NCI-H146 (cell line): ENCODE measurements around the gene RAPGEF1.
A peak's percentile ranks its signal among the peaks of the same experiment; 100 is the strongest.

Experiments
- DNase-seq: peaks from one replicate; lab custom pipeline; 2025; lab: John Stamatoyannopoulos, UW

RAPGEF1 gene

DNA sequence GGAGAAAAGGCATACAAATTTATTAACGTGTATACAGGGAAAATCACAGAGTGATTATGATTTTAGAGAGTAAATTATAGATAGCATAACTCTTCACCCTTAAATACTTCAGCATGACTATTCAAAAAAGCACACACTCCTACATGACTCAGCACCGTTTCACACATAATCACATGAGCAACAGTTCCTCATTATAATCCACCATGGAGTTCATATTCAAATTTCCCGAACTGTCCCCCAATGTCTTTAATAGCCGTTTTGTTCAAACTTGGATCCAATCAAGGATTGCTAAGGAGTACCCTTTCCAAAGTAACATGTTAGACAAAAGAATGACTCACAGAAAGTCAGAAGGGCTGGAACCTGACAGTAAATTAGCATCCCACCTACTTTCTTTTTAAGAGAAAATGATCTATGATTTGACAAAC, 32.1 kb downstream of the RAPGEF1 start:
- DNase-seq: no peak

DNA sequence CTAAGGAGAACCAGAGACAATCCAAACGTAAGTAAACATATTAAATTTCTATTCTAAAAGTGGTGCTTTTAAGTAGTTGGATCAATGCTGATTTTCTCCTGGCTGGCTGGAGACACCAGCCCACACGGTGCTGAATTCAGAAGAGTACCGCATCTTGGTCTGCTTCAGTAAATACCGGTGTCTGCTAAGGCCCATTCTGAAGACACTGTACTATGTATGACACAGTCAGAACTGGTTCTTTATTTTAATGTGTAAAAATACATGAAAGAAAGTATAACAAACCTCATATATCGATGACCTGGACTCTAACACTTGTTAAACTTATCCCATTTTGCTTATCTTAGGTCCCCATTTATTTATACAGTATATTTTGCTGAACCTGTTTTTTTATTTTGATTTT, 32.8 kb downstream of the RAPGEF1 start:
- no peak for DNase-seq

DNA sequence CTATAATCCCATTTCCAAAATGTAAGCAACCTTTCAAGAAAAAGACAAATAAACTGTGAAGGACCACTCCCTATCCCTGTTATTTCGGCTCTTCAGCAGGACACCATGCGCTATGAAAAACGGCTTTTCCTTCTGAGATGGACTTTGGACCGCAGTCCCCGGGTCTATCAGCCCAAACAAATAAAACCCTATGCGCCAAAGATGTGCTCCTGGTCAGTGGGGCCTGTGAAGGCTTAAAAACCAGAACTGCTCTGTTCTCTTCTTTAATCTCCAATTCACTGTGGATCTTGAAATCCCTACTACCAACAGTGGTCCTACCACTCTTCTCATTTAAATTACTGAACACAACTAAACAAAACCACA, 33.3 kb downstream of the RAPGEF1 start:
- peak; percentile 1 for DNase-seq

DNA sequence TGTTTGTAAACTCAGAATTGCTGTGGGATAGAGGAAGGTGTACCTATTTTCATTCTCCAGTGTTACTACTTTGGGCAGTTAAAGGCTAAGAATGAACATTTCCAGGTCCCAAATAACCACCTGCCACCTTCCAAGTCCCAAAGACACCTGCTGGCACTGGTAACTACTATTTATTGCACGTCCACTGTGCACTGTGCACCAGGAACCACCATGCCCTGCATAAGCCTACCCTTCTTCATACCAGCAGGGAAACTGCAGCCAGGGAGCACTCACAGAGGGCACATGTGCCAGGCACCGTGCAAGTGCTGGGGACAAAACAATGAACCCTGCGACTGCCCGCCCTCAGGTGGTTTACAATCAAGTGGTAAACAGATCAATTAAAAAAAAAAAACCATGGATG, 34.9 kb downstream of the RAPGEF1 start:
- DNase-seq: no peak

DNA sequence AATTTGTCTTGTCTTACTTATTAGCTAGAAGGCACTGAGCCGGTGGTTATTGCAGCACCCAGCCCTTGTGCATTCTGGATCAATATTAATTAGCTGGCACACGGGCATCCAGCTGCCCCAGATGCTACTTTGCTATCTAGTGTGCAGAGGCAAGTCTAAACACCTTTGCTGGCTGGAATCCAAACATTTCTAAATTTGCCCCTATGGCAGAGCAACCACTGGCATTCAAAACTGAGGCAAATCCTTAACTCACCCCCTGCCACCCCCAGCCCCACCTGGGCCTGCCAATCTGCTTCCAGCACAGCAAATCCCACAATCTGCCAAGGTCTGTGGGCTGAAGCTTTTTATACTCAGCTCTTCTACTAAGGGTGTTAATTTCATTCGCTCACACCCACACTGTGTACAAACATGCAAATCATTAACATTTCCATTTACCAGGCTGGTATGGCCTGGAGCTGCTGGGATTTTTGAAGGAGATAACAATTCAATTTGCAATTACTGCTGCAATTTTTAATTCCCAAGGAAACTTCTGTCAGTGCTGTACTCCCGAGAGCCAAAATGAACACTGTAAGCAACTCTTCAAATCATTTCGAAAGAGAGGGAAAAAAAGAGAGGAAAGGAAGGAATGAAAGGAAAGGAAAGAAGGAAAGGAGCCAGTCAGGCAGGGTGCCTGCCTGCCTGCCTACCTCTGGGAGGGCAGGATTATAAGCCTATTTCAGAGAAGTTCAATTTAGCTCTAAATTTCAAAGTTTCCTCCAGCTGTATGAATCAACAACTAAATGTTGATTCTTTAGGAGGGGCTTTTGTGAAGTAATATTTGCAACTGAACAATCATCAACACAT, 35.5 kb downstream of the RAPGEF1 start:
- peak; percentile 31 for DNase-seq

DNA sequence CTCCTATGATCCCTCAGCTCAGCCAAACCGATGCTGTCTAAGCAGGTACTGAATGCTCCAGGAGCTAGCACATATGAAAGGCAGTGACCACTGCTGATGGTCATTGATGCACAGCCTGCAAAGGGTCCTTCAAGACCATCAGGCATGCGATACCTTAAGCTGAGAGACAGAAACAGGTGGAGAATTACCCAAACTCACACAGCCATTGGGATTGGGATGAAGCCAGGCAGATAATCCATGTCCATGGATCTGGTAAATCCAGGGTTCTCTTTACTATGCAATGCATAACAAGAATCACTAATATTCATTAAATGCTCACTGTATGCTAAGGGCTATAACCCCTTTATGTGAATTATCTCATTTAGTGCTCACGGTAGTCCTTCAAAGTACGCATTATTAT, 36.2 kb downstream of the RAPGEF1 start:
- no peak for DNase-seq

DNA sequence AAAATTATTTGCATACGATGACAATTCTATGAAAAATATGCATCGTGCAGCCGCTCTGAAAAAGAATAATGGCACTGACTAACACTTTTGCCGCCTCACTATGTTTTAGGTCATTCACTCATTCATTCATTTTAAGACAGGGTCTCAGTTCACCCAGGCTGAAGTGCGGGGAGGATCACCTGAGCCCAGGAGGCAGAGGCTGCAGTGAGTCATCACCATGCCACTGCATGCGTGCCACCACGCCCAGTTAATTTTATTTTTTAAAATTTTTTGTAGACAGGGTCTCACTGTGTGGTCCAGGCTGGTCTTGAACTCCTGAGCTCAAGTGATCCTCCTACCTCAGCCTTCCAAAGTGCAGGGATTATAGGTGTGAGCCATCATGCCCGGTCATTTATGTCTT, 37.0 kb downstream of the RAPGEF1 start:
- no peak for DNase-seq

GRCh38 chr9:131701789-131702337, 38.0 kb downstream of the RAPGEF1 start:
- no peak for DNase-seq

DNA sequence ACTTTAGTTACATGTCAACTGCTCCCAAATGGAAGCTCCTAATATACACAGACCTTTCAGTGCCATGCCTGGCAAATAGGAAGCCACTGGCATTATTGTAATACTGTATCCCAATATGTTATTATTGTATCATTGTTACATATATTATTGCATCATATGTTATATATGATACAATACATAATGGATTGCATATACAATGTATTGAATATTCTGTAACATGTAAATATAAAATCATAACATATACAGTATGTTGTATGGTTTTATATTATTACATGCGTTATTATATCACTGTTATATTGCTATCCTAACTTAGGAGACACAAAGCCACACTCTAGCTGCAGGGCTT, 38.5 kb downstream of the RAPGEF1 start:
- no peak for DNase-seq

DNA sequence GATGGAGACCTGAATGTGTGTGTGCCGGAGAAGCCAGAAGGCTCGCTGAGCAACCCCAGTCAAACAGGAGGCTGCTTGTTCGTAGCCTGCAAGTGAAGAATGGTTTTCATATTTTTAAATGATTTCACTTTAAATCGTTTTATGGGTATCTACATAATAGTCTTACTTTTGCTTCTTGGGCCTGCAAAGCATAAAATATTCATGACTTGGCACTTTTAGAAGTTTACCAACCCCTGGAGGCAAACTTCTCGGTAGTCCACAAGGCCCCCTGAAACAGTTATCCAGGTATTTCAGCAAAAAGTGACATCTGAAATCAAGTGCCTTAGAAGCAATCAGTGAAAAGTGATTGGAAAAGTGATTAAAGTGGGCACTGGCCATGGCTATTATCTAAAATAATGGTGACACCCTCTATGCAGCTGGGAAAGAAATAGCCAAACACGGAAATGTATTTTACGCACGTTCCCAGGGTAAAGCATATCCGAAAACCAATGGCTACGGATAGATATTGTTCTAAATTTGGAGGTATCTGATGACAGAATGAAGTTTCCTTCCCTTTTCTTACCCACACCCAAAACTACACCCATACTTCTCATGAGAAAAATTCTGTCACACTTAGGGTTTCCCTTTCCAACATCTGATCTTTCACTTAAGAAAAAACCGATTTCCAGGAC, 39.0 kb downstream of the RAPGEF1 start:
- DNase-seq: no peak

- DNase-seq: no peak
Measured at GRCh38 chr9:131700076-131700475, 39.8 kb downstream of the RAPGEF1 start.

DNA sequence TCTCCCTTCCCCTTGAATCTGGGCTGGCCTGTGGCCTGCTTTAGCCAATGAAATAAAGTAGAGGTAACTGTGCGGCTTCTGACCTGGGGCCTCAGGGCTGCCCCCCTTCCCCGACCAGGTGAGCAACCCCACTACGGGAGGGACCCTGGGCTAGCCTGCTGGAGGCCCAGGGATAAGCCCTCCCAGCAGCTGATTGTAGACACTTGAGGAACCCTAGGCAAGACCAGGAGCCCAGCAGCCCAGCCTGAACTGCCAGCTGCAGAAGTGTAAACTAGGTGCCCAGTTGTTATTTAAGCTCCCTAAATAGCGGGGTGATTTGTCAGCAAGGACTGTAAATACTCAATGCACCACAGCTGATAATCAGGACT, 41.3 kb downstream of the RAPGEF1 start:
- DNase-seq: no peak

- DNase-seq: no peak
Measured at GRCh38 chr9:131697908-131698617, 41.8 kb downstream of the RAPGEF1 start.

- no peak for DNase-seq
Measured at GRCh38 chr9:131697097-131697496, 42.8 kb downstream of the RAPGEF1 start.

- DNase-seq: no peak
Measured at GRCh38 chr9:131695836-131696460, 43.9 kb downstream of the RAPGEF1 start.

- no peak for DNase-seq
Measured at GRCh38 chr9:131695366-131695765, 44.5 kb downstream of the RAPGEF1 start.

GRCh38 chr9:131693651-131694597, 46.0 kb downstream of the RAPGEF1 start:
- DNase-seq: no peak

GRCh38 chr9:131692612-131693562, 47.0 kb downstream of the RAPGEF1 start:
- DNase-seq: no peak

DNA sequence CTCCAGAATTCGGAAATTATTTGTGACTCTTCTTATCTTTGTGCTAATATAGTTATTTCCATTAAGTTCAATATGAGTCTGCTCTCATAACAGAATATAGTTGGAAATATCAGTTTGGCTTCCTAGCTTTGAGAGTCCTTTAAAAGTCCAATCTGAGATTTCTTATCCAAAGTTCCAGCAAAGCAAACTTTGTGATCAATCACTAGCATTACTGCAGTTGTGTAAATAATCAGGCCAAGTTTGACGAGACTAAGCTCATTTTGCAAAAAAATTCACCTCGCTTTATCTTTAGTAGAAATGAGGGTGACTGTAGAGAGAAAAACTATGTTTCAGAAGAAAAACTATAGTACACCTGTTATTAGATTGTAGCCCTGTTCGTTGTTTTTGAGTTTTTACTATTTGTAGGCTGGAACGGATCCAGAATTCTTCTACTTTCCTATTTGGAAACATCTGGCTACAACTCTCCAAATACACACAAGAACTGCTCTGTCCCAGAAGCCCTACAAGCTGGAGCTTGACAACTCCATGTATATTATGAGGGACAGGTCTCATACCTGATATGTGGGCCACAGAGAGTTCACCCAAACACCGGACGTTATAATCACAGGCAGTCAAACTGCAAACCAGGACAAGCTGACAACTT, 47.8 kb downstream of the RAPGEF1 start:
- DNase-seq: no peak
